Stromal cell of bone marrow (primary cell): ENCODE measurements around the gene TSPYL2.

Experiments
- DNase-seq: peaks from one replicate; pipeline ENCODE4 v3.0.0-alpha.2; 2012; ENCODE audit warnings: low read depth

The TSPYL2 gene

GRCh38 chrX:53081925-53082772, at the start of gene TSPYL2:
TSPYL2 (plus strand) TSS chrX:53082367; CDS start chrX:53082499, 132 bp downstream.
- DNase-seq: peak; percentile 93

DNA sequence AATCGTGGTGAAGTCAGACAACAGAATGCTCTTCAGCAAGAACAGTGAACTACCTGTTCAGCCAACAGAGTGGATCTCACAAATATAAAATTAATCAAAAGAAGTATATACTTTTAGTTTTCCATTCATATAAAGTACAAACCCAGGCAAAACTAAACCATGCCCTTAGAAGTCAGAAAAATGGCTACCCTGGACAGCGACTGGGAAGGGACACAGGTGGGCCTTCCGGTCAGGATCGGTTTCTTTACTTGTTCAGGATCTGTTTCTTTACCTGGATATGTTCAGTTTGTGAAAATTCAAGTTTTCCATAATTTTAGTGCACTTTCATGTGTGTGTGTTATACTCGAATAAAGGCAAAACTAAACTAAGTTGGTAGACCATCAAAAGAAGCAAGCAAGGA, 46.0 kb upstream of the TSPYL2 start:
- DNase-seq: no peak

DNA sequence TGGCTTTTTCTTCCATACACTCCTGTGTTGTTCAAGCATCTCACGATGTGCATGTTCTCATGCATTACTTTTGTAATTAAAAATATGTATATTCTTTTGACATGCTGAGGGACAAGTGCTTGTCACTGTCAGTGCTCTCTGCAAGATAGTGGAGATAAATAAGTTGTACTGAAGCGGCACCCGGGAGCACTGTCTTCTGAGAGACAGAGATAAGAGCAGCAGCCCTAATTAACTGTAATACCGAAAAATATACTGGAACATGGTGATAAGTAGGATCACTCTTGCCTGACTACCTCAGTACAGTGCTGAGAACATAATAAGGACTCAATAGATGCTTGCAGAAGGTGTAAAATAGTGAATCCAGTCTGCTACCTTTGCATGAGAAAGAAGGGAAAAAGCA, 42.9 kb upstream of the TSPYL2 start:
- DNase-seq: no peak

GRCh38 chrX:53044995-53045394, 37.2 kb upstream of the TSPYL2 start:
- no peak for DNase-seq

GRCh38 chrX:53047228-53047627, 34.9 kb upstream of the TSPYL2 start:
- DNase-seq: no peak

- peak; percentile 51 for DNase-seq
Measured at GRCh38 chrX:53048169-53049126, 33.7 kb upstream of the TSPYL2 start, which contains the start of gene GPR173. GPR173 (plus strand) TSS chrX:53048789; CDS start chrX:53076622, 27,833 bp downstream.

DNA sequence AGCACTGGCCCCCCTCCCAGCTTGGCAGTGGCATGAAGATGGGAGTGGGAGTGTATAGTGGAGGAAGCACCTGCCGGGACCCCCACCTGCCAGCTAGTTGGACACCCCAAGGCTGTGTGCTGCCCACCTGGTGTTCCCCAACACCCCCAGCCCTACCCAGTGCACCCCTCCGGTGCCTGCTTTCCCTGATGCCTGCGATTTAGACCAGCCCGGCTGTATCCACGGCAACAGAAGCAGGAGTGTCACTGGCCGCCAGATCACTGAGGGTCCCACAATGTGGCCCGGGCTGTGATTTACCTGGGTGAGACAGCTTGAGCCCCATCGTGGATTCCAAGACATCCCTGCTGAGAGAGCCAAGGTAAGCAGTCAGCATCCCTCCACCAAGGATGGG, 33.0 kb upstream of the TSPYL2 start:
- DNase-seq: no peak

GRCh38 chrX:53050841-53051240, 31.3 kb upstream of the TSPYL2 start:
- DNase-seq: no peak

DNA sequence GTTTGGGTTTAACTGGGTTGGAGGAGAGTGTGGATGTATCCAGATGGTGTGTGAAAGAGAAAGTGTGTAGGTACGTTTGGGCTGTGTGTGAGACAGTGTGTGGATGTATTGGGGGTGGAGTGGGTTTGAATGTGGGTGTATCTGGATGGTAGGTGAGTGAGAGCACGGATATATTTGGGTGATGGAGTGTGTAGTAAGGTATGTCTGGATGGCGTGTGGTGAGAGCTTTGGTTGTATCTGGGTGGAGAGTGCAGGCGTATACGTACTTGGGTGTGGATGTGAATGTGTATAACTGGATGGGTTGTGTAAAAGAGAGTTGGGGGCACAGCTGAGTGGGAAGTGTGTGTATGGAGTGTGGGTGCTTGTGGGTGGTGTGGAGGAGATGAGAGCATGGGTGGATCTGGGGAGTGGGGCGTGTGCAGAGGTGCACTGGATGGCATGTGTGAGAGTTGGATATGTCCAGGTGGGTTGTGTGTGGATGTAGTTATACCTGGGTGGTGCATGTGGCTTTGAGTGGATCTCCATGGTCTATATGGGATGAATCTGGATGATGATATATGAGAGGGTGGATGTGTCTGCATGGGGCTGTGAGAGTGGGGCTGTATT, 26.8 kb upstream of the TSPYL2 start:
- no peak for DNase-seq

DNA sequence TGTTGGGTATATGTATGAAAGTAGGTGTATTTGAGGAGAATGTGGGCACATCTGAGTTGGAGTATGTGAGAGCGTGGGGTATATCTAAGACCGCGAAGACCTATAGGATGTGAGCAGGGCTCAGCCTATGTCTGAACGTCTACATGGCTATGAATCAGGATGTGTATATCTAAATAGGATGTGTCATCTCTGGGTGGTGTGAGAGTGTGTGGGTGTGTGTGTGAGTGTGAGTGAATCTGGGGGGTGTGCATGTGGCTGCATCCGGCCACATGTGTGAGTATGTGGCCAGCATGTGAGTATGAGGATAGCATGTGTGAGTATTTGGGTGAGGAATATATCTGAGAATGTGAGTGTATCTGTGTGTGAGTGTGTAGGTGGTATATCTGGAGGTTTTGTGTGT, 25.9 kb upstream of the TSPYL2 start:
- no peak for DNase-seq

- DNase-seq: no peak
Measured at GRCh38 chrX:53065104-53065503, 17.1 kb upstream of the TSPYL2 start.

DNA sequence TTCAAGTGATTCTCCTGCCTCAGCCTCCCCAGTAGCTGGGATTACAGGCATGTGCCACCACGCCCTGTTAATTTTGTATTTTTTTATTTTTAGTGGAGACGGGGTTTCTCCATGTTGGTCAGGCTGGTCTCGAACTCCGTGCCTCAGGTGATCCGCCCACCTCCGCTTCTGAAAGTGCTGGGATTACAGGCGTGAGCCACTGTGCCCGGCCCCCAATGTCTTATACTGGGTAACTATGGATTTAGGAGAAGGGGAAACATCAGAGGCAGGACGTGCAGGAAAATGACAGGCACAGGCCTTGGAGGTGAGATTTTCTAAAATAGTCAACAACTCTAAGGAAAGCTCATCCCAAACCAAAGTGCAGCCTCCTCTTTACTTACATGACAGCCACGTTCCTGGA, 11.1 kb upstream of the TSPYL2 start:
- no peak for DNase-seq

DNA sequence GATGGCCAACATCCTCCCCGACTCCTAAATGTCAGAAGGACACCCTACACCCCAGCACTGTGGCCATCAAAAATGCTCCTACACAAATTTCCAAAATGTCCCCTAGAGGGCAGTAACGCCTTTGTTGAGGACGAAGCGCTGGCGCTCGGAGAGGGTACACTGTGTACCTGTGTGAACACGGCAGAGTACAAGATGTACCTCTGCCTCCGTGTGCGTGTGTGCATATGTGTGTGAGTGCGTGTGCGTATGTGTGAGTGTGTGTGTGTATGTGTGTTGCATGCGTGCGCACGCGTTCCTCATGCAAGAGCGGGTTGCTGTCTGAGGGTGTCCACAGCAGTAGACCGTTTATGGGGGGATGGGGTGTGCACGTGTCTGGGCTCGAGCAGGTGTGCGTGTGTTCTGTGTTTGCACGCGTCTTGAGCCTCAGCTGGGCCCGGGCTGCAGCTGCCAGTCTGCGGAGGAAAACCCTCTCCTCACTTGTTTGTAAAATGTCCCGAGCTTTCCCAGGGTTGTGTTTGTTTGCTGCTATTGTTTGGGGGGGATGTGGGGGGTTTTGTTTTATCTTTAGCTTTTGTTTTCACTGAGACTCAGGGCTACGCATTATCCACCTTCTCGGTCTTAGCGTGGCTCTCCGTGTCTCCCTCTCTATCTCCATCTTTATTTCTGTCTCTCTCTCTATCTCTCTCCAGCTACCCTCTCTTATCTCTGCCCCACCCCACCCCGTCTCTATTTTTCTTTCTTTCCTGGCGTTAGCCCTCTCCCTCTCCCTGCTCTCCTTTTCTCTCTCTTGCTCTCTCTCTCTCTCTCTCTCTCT, 10.4 kb upstream of the TSPYL2 start:
- peak; percentile 33 for DNase-seq

- no peak for DNase-seq
Measured at GRCh38 chrX:53072418-53073114, 9.6 kb upstream of the TSPYL2 start.

DNA sequence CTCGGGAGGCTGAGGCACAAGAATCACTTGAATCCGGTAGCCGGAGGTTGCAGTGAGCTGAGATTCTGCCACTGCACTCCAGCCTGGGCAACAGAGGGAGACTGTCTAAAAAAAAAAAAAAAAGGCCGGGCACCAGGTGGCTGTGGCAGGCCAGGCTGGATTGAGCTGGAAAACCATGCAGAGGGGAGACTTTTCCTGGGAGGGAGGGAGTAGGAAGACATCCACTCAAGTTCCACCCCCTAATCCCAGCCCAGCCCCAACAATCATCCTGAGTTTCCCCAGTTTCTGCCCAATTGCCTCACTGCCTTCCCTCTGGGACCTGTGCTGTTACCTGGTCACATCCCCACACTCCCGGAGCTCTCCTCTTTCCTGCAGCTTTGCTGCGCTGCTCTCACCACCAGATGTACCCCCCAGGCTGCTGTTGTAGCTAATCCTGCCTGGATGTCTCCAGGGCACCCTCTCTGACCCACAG, 9.0 kb upstream of the TSPYL2 start:
- DNase-seq: no peak

DNA sequence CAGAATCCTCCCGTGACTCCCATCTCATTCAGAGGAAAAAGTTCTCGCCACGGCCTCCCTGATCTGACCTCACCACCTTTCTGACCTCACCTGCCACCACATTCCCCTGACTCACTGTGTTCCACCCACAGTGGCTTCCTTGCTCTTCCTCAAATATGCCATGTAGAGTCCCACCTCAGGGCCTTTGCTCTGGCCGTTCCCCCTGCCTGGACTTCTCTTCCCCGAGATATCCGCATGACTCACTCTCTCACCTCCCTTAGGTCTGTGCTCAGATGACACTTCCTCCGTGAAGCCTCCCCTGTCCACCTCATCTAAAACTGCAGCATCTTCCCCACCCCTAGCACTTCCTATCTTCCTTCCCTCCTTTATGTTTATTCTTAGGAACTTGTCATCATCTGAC, 7.2 kb upstream of the TSPYL2 start:
- DNase-seq: no peak

DNA sequence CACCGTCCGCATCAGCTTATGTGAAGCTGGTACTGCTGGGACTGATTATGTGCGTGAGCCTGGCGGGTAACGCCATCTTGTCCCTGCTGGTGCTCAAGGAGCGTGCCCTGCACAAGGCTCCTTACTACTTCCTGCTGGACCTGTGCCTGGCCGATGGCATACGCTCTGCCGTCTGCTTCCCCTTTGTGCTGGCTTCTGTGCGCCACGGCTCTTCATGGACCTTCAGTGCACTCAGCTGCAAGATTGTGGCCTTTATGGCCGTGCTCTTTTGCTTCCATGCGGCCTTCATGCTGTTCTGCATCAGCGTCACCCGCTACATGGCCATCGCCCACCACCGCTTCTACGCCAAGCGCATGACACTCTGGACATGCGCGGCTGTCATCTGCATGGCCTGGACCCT, 5.5 kb upstream of the TSPYL2 start:
- no peak for DNase-seq

DNA sequence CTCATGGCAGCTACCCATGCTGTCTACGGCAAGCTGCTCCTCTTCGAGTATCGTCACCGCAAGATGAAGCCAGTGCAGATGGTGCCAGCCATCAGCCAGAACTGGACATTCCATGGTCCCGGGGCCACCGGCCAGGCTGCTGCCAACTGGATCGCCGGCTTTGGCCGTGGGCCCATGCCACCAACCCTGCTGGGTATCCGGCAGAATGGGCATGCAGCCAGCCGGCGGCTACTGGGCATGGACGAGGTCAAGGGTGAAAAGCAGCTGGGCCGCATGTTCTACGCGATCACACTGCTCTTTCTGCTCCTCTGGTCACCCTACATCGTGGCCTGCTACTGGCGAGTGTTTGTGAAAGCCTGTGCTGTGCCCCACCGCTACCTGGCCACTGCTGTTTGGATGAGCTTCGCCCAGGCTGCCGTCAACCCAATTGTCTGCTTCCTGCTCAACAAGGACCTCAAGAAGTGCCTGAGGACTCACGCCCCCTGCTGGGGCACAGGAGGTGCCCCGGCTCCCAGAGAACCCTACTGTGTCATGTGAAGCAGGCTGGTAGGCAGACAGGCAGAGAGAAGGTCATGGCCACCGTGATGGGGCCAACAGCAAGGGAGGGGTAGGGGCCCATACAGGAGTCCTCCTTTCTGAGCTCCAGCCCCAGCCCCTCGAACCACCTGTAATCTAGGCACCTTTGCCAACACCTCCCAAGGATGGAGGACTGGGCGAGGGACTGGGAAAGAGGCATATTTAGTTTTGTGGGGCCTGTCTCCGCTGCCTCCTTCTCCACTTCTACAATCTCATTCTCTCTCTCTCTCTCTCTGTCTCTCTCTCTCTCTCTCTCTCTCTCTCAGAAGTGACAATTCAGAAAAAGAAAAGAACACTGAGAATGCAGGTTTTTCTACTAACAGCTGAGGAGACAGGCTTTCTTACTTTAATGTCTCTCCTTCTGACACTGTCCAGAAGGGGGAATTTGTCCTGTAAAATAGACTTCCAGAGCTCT, 4.7 kb upstream of the TSPYL2 start:
- no peak for DNase-seq

DNA sequence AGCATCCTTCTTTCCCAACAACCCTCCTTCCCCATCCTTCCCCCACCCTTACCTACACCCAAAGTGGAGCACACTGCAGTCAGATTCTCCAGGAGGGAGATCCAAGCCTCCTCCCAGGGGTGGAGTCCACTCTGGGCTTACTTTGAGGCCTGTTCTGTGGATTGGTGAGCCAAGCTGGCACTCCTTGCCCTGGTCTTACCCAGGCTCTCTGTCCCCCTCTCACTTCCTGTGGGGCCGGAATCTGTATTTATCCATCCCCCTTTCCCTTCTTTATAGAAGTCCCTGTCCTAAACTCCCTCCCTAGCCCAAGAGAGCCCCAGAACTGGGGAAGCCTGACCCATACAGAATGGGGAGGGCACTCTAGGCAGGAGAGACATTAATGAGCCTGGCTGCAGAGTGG, 3.2 kb upstream of the TSPYL2 start:
- DNase-seq: no peak
